Measurements from ENCODE around the gene LSS. TPM values are rescaled to one million over a fixed set of nuclear protein-coding genes. Genes with fewer than 3 reads are reported as not detected.

Gene LSS
- total and polyA plus RNA-seq, 2 donors (not counting 3 experiments of a cell fraction or from before 2014, with no cell fraction given), result 120 to 141 TPM

- ChIA-PET POLR2A (no interaction called here), CTCF (interaction anchor here (1.0 to 1.8 kb wide), 2 partner anchors 14 to 103 kb away, joined by 3 to 7 read pairs; no protein-coding TSS in a partner anchor)
- Histone ChIP-seq H3K27me3 (ENCODE audit: control insufficient read depth in 2 of 2, insufficient read depth in 2 of 2, low read length in 2 of 2) (no peaks in the 10 kb centered on the region), H3K27ac (ENCODE audit: insufficient read depth, low read depth, low read length) (no peak overlapping the region), H3K36me3 (ENCODE audit: control insufficient read depth in 2 of 2, extremely low read depth in 1 of 2, insufficient read depth in 2 of 2, low read length in 2 of 2) (peaks cover 35 to 51% of the 10 kb centered on the region in 2 experiments), H2AFZ (ENCODE audit: low read depth, low read length) (no peak overlapping the region), H3K9me3 (replicated peaks; ENCODE audit: control insufficient read depth, insufficient read depth, low read length) (no peaks in the 10 kb centered on the region), H3K79me2 (ENCODE audit: control insufficient read depth, insufficient read depth, low read length) (no peaks in the 10 kb centered on the region), H3K4me3 (replicated peaks in 1 of 3; ENCODE audit: insufficient read depth in 1 of 3, low read depth in 1 of 3, low read length in 3 of 3) (no peak overlapping the region), H4K20me1 (replicated peaks; ENCODE audit: control insufficient read depth, extremely low read depth, insufficient read depth, low read length) (no peaks in the 10 kb centered on the region), H3K9ac (replicated peaks; ENCODE audit: extremely low read depth, insufficient read depth, low read length) (no peak overlapping the region), H3K9me1 (replicated peaks; ENCODE audit: control insufficient read depth, extremely low read depth, insufficient read depth, low read length) (no peaks in the 10 kb centered on the region), H3K4me1 (ENCODE audit: control insufficient read depth, extremely low read depth, insufficient read depth, low read length) (no peaks in the 10 kb centered on the region), H3K4me2 (ENCODE audit: insufficient read depth, low read length) (no peak overlapping the region)
- intact Hi-C loops (cut with micrococcal nuclease), result no loop called here
- DNase-seq (ENCODE audit: low read depth, low spot score), result no peak
- no TSS peak for BruUV-seq (replicated peaks)
- dilution Hi-C loops (cut with MboI; ENCODE audit: extremely low pct_ligation_motif_present, low sequenced_read_pairs), result no loop called here
- TF ChIP-seq MAX (IDR thresholded peaks at IDR 0.05; ENCODE audit: insufficient read depth, insufficient read length), result no peak
- no peak for TF ChIP-seq CTCF (IDR thresholded peaks at IDR 0.05; ENCODE audit: extremely low read depth in 1 of 2, insufficient read depth in 1 of 2, low read depth in 1 of 2, low read length in 2 of 2)
- TF ChIP-seq MYC (IDR thresholded peaks at IDR 0.05; ENCODE audit: low read depth, low read length), result no peak
- FAIRE-seq, result no peak
Measured at GRCh38 chr21:46246345-46246744, 17.8 kb upstream of the LSS start.

- DNase-seq (ENCODE audit: low read depth, low spot score), result no peak
- ChIA-PET CTCF (interaction anchor here (1.0 to 1.8 kb wide), 2 partner anchors 15 to 102 kb away, joined by 3 to 7 read pairs; no protein-coding TSS in a partner anchor), POLR2A (no interaction called here)
- Histone ChIP-seq H3K4me2 (ENCODE audit: insufficient read depth, low read length) (no peak overlapping the region), H3K27ac (ENCODE audit: insufficient read depth, low read depth, low read length) (no peak overlapping the region), H3K36me3 (ENCODE audit: control insufficient read depth in 2 of 2, extremely low read depth in 1 of 2, insufficient read depth in 2 of 2, low read length in 2 of 2) (peaks cover 33 to 53% of the 10 kb centered on the region in 2 experiments), H3K79me2 (ENCODE audit: control insufficient read depth, insufficient read depth, low read length) (no peaks in the 10 kb centered on the region), H4K20me1 (replicated peaks; ENCODE audit: control insufficient read depth, extremely low read depth, insufficient read depth, low read length) (no peaks in the 10 kb centered on the region), H3K9ac (replicated peaks; ENCODE audit: extremely low read depth, insufficient read depth, low read length) (no peak overlapping the region), H3K4me1 (ENCODE audit: control insufficient read depth, extremely low read depth, insufficient read depth, low read length) (no peaks in the 10 kb centered on the region), H3K4me3 (replicated peaks in 1 of 3; ENCODE audit: insufficient read depth in 1 of 3, low read depth in 1 of 3, low read length in 3 of 3) (no peak overlapping the region), H2AFZ (ENCODE audit: low read depth, low read length) (no peak overlapping the region), H3K9me3 (replicated peaks; ENCODE audit: control insufficient read depth, insufficient read depth, low read length) (no peaks in the 10 kb centered on the region), H3K27me3 (ENCODE audit: control insufficient read depth in 2 of 2, insufficient read depth in 2 of 2, low read length in 2 of 2) (no peaks in the 10 kb centered on the region), H3K9me1 (replicated peaks; ENCODE audit: control insufficient read depth, extremely low read depth, insufficient read depth, low read length) (no peaks in the 10 kb centered on the region)
- BruUV-seq (replicated peaks), result no TSS peak
- dilution Hi-C loops (cut with MboI; ENCODE audit: extremely low pct_ligation_motif_present, low sequenced_read_pairs) (no loop called here), intact Hi-C loops (cut with micrococcal nuclease) (no loop called here)
- no peak for TF ChIP-seq MAX (IDR thresholded peaks at IDR 0.05; ENCODE audit: insufficient read depth, insufficient read length)
- TF ChIP-seq POLR2A (IDR thresholded peaks at IDR 0.05; ENCODE audit: low read depth, low read length), result no peak
- no peak for TF ChIP-seq MYC (IDR thresholded peaks at IDR 0.05; ENCODE audit: low read depth, low read length)
- no peak for TF ChIP-seq EZH2 (IDR thresholded peaks at IDR 0.05; ENCODE audit: borderline replicate concordance, low read depth, low read length, severe bottlenecking)
- no peak for TF ChIP-seq JUN (IDR thresholded peaks at IDR 0.05; ENCODE audit: borderline replicate concordance, insufficient read depth, insufficient read length, low read depth)
- TF ChIP-seq CTCF (IDR thresholded peaks at IDR 0.05; ENCODE audit: extremely low read depth in 1 of 2, insufficient read depth in 1 of 2, low read depth in 1 of 2, low read length in 2 of 2), result no peak
- TF ChIP-seq POLR2AphosphoS5 (IDR thresholded peaks at IDR 0.05; ENCODE audit: insufficient read depth, low read depth, low read length), result no peak
- TF ChIP-seq FOS (IDR thresholded peaks at IDR 0.05; ENCODE audit: borderline replicate concordance, insufficient read depth, low read length), result no peak
- TF ChIP-seq GATA2 (IDR thresholded peaks at IDR 0.05; ENCODE audit: insufficient read depth, insufficient read length, low read depth, low read length), result no peak
- no peak for FAIRE-seq
Measured at GRCh38 chr21:46245213-46245915, 16.8 kb upstream of the LSS start.

All from endothelial cell of umbilical vein (primary cell).